ENCODE data around the gene SPATA17. TPM values are rescaled to one million over a fixed set of nuclear protein-coding genes. Genes with fewer than 3 reads are reported as not detected.

Gene SPATA17
- total RNA-seq, 4 donors from 2014 or later: 2.6 TPM; not detected in 3

- no peak overlapping the region for H3K27ac ChIP-seq
- no peak overlapping the region for H3K4me3 ChIP-seq
- H3K36me3 ChIP-seq: no peaks in the 10 kb centered on the region
- no peak for DNase-seq
- H3K27me3 ChIP-seq: no peaks in the 10 kb centered on the region
- TF ChIP-seq, protein P1, sequence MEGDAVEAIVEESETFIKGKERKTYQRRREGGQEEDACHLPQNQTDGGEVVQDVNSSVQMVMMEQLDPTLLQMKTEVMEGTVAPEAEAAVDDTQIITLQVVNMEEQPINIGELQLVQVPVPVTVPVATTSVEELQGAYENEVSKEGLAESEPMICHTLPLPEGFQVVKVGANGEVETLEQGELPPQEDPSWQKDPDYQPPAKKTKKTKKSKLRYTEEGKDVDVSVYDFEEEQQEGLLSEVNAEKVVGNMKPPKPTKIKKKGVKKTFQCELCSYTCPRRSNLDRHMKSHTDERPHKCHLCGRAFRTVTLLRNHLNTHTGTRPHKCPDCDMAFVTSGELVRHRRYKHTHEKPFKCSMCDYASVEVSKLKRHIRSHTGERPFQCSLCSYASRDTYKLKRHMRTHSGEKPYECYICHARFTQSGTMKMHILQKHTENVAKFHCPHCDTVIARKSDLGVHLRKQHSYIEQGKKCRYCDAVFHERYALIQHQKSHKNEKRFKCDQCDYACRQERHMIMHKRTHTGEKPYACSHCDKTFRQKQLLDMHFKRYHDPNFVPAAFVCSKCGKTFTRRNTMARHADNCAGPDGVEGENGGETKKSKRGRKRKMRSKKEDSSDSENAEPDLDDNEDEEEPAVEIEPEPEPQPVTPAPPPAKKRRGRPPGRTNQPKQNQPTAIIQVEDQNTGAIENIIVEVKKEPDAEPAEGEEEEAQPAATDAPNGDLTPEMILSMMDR (IDR thresholded peaks at IDR 0.05): peak in 4 of 6 experiments; percentile 19 to 59 (median 53)
- no peak for TF ChIP-seq POLR2A (IDR thresholded peaks at IDR 0.05)
- H3K4me1 ChIP-seq: no peaks in the 10 kb centered on the region
- H3K9me3 ChIP-seq: no peaks in the 10 kb centered on the region
Observed at GRCh38 chr1:217660353-217661062, 29.4 kb downstream of the SPATA17 start.

GRCh38 chr1:217661407-217661806 is 30.3 kb downstream of the SPATA17 start:
- no peaks in the 10 kb centered on the region for H3K36me3 ChIP-seq
- no peaks in the 10 kb centered on the region for H3K27me3 ChIP-seq
- no peaks in the 10 kb centered on the region for H3K9me3 ChIP-seq
- TF ChIP-seq POLR2A (IDR thresholded peaks at IDR 0.05): no peak
- TF ChIP-seq, protein P1 (IDR thresholded peaks at IDR 0.05): no peak
- no peak overlapping the region for H3K27ac ChIP-seq
- no peak overlapping the region for H3K4me3 ChIP-seq
- no peak for DNase-seq
- no peaks in the 10 kb centered on the region for H3K4me1 ChIP-seq

- Histone ChIP-seq H3K4me1 (no peaks in the 10 kb centered on the region), H3K9me3 (no peaks in the 10 kb centered on the region), H3K4me3 (no peak overlapping the region), H3K27me3 (no peaks in the 10 kb centered on the region), H3K36me3 (no peaks in the 10 kb centered on the region), H3K27ac (no peak overlapping the region)
- DNase-seq: no peak
- TF ChIP-seq POLR2A (IDR thresholded peaks at IDR 0.05): no peak
- TF ChIP-seq, protein P1 (IDR thresholded peaks at IDR 0.05): no peak
Observed at GRCh38 chr1:217668351-217668940, 37.3 kb downstream of the SPATA17 start.

DNA sequence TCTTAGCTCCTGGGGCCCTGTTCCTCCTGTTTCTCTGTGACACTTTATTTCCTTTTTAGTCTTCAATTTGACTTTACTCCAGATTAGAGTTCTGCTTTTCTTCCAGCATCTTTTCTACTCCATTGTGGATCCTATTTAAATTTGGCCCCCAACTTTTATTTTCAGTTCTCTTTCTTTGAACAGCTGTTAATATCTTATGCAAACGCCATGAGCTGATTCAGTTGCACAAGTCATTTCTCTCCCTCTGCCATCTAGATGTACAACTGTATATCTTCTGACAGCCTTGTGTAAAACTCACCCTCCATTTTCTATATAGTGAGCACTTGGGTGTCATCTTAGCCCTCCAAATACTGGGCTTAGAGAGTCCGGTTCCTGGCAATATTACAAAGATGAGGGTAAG is 42.2 kb downstream of the SPATA17 start:
- H3K4me1 ChIP-seq: no peaks in the 10 kb centered on the region
- DNase-seq: no peak
- no peaks in the 10 kb centered on the region for H3K36me3 ChIP-seq
- H3K27ac ChIP-seq: no peak overlapping the region
- H3K4me3 ChIP-seq: no peak overlapping the region
- TF ChIP-seq POLR2A (IDR thresholded peaks at IDR 0.05): no peak
- TF ChIP-seq, protein P1 (IDR thresholded peaks at IDR 0.05): no peak
- H3K27me3 ChIP-seq: no peaks in the 10 kb centered on the region
- H3K9me3 ChIP-seq: no peaks in the 10 kb centered on the region

- no peak for TF ChIP-seq POLR2A (IDR thresholded peaks at IDR 0.05)
- TF ChIP-seq, protein P1 (IDR thresholded peaks at IDR 0.05): no peak
- H3K36me3 ChIP-seq: no peaks in the 10 kb centered on the region
- DNase-seq: no peak
- H3K27me3 ChIP-seq: no peaks in the 10 kb centered on the region
- H3K4me1 ChIP-seq: no peaks in the 10 kb centered on the region
- no peaks in the 10 kb centered on the region for H3K9me3 ChIP-seq
- no peak overlapping the region for H3K27ac ChIP-seq
- no peak overlapping the region for H3K4me3 ChIP-seq
Observed at GRCh38 chr1:217674028-217674729, 43.0 kb downstream of the SPATA17 start.
